ENCODE results near the gene FAM13A. TPM values are rescaled to one million over a fixed set of nuclear protein-coding genes. Genes with fewer than 3 reads are reported as not detected.

Gene FAM13A
- total and polyA plus RNA-seq, 2 donors (not counting 1 experiment from before 2014, with no cell fraction given), result 0.51 to 2.1 TPM

GRCh38 chr4:89023140-89023539 is 33.8 kb downstream of the FAM13A start:
- H3K79me2 ChIP-seq (ENCODE audit: control insufficient read depth, insufficient read depth, low read length), result no peaks in the 10 kb centered on the region
- TF ChIP-seq EZH2 (IDR thresholded peaks at IDR 0.05; ENCODE audit: borderline replicate concordance, insufficient read depth, low read depth, low read length, poor library complexity, severe bottlenecking), result no peak
- TF ChIP-seq, protein P1, sequence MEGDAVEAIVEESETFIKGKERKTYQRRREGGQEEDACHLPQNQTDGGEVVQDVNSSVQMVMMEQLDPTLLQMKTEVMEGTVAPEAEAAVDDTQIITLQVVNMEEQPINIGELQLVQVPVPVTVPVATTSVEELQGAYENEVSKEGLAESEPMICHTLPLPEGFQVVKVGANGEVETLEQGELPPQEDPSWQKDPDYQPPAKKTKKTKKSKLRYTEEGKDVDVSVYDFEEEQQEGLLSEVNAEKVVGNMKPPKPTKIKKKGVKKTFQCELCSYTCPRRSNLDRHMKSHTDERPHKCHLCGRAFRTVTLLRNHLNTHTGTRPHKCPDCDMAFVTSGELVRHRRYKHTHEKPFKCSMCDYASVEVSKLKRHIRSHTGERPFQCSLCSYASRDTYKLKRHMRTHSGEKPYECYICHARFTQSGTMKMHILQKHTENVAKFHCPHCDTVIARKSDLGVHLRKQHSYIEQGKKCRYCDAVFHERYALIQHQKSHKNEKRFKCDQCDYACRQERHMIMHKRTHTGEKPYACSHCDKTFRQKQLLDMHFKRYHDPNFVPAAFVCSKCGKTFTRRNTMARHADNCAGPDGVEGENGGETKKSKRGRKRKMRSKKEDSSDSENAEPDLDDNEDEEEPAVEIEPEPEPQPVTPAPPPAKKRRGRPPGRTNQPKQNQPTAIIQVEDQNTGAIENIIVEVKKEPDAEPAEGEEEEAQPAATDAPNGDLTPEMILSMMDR (IDR thresholded peaks at IDR 0.05), result no peak
- no peak overlapping the region for H3K27ac Mint-ChIP-seq
- H3K27me3 ChIP-seq (replicated peaks in 1 of 4; ENCODE audit: control extremely low read depth in 1 of 4, control insufficient read depth in 3 of 4, insufficient read depth in 4 of 4, low read length in 3 of 4), result no peaks in the 10 kb centered on the region
- DNase-seq (no peak), ATAC-seq (ENCODE audit: low read depth) (no peak)
- no peaks in the 10 kb centered on the region for H3K36me3 ChIP-seq (replicated peaks in 1 of 2; ENCODE audit: control extremely low read depth in 1 of 2, control insufficient read depth in 1 of 2, extremely low read depth in 1 of 2, insufficient read depth in 2 of 2, low read length in 1 of 2)
- intact Hi-C loops (cut with micrococcal nuclease), result loop anchor here (5.0 kb wide), 2 partner anchors 351 to 991 kb away; no protein-coding TSS in a partner anchor
- no peak overlapping the region for H2AFZ ChIP-seq (ENCODE audit: insufficient read depth, low read depth, low read length, poor library complexity, severe bottlenecking)
- no peak overlapping the region for H3K27ac ChIP-seq (ENCODE audit: low read length in 2 of 2)
- H3K27me3 Mint-ChIP-seq, result peaks cover 3% of the 10 kb centered on the region
- H3K4me1 ChIP-seq (ENCODE audit: control insufficient read depth in 2 of 2, insufficient read depth in 2 of 2, low read length in 2 of 2), result no peaks in the 10 kb centered on the region
- no CpG with 5 or more reads among the region's 1 CpG for WGBS (ENCODE audit: insufficient coverage)
- ChIA-PET CTCF (interaction anchor here (0.6 to 9.6 kb wide), 20 partner anchors 10 to 990 kb away, joined by 3 to 148 read pairs (median 4); partner anchors contain the start of gene PYURF), POLR2A (no interaction called here)
- no peaks in the 10 kb centered on the region for H3K4me1 Mint-ChIP-seq
- H3K9me3 Mint-ChIP-seq (ENCODE audit: insufficient read depth), result no peaks in the 10 kb centered on the region
- H3K9ac ChIP-seq (ENCODE audit: low read length), result no peak overlapping the region
- no peak overlapping the region for H3K4me2 ChIP-seq (replicated peaks; ENCODE audit: low read depth, low read length, poor library complexity, severe bottlenecking)
- no peak overlapping the region for H3K4me3 ChIP-seq (ENCODE audit: control extremely low read depth in 1 of 5, extremely low read depth in 1 of 5, insufficient read depth in 1 of 5, low read depth in 2 of 5, low read length in 4 of 5)
- no peaks in the 10 kb centered on the region for H4K20me1 ChIP-seq (ENCODE audit: control insufficient read depth, insufficient read depth, low read length, poor library complexity, severe bottlenecking)
- no peaks in the 10 kb centered on the region for H3K9me3 ChIP-seq (ENCODE audit: control extremely low read depth in 1 of 3, control insufficient read depth in 2 of 3, insufficient read depth in 1 of 3, low read length in 2 of 3)
- no peak overlapping the region for H3K4me3 Mint-ChIP-seq

- Histone ChIP-seq H4K20me1 (ENCODE audit: control insufficient read depth, insufficient read depth, low read length, poor library complexity, severe bottlenecking) (no peaks in the 10 kb centered on the region), H3K9me3 (ENCODE audit: control extremely low read depth in 1 of 3, control insufficient read depth in 2 of 3, insufficient read depth in 1 of 3, low read length in 2 of 3) (no peaks in the 10 kb centered on the region), H3K4me3 (ENCODE audit: control extremely low read depth in 1 of 5, extremely low read depth in 1 of 5, insufficient read depth in 1 of 5, low read depth in 2 of 5, low read length in 4 of 5) (no peak overlapping the region), H3K9ac (ENCODE audit: low read length) (no peak overlapping the region), H3K79me2 (ENCODE audit: control insufficient read depth, insufficient read depth, low read length) (no peaks in the 10 kb centered on the region), H3K36me3 (replicated peaks in 1 of 2; ENCODE audit: control extremely low read depth in 1 of 2, control insufficient read depth in 1 of 2, extremely low read depth in 1 of 2, insufficient read depth in 2 of 2, low read length in 1 of 2) (no peaks in the 10 kb centered on the region), H2AFZ (ENCODE audit: insufficient read depth, low read depth, low read length, poor library complexity, severe bottlenecking) (no peak overlapping the region), H3K4me1 (ENCODE audit: control insufficient read depth in 2 of 2, insufficient read depth in 2 of 2, low read length in 2 of 2) (no peaks in the 10 kb centered on the region), H3K27ac (ENCODE audit: low read length in 2 of 2) (no peak overlapping the region), H3K27me3 (replicated peaks in 1 of 4; ENCODE audit: control extremely low read depth in 1 of 4, control insufficient read depth in 3 of 4, insufficient read depth in 4 of 4, low read length in 3 of 4) (no peaks in the 10 kb centered on the region), H3K4me2 (replicated peaks; ENCODE audit: low read depth, low read length, poor library complexity, severe bottlenecking) (no peak overlapping the region)
- WGBS (ENCODE audit: insufficient coverage), result 90% methylated on average over 2 of the region's 7 CpGs
- intact Hi-C loops (cut with micrococcal nuclease), result loop anchor here (5.0 kb wide), 2 partner anchors 350 to 990 kb away; no protein-coding TSS in a partner anchor
- TF ChIP-seq, protein P1 (IDR thresholded peaks at IDR 0.05), result no peak
- TF ChIP-seq EZH2 (IDR thresholded peaks at IDR 0.05; ENCODE audit: borderline replicate concordance, insufficient read depth, low read depth, low read length, poor library complexity, severe bottlenecking), result no peak
- Mint-ChIP-seq H3K4me3 (no peak overlapping the region), H3K4me1 (no peaks in the 10 kb centered on the region), H3K9me3 (ENCODE audit: insufficient read depth) (no peaks in the 10 kb centered on the region), H3K27ac (no peak overlapping the region), H3K27me3 (peaks cover 1% of the 10 kb centered on the region)
- CTCF ChIA-PET, result interaction anchor here (0.6 to 9.6 kb wide), 21 partner anchors 9 to 988 kb away, joined by 3 to 148 read pairs (median 4); partner anchors contain the start of gene PYURF
- POLR2A ChIA-PET, result no interaction called here
- DNase-seq (no peak), ATAC-seq (ENCODE audit: low read depth) (no peak)
Observed at GRCh38 chr4:89022426-89023128, 34.4 kb downstream of the FAM13A start.
